GM12878 (cell line): ENCODE measurements around the gene CFAP92. TPM values are rescaled to one million over a fixed set of nuclear protein-coding genes. Genes with fewer than 3 reads are reported as not detected.

ENCODE experiments used
- ATAC-seq: fragments of 200-7000 bp; cut with Tn5 transposase; 3 replicates; pipeline ENCODE4 v1.9.1; 2020; ENCODE audit warnings: mild to moderate bottlenecking, moderate library complexity
- BruUV-seq: library from RNA; stranded (reverse); fragments of 400-500 nt; replicated peaks from 2 replicates; lab custom pipeline; 2021; lab: Mats Ljungman, UMichigan
- CTCF ChIA-PET: fragments of 300-600 bp; sonication (Branson Sonifier 250); formaldehyde crosslinking; extraction: SDS; loops from one replicate; lab custom pipeline; 2021; ENCODE audit warnings: inconsistent platforms; lab: Yijun Ruan, JAX
- POLR2A ChIA-PET: fragments of 350-600 bp; formaldehyde crosslinking; extraction: SDS; loops from one replicate; lab custom pipeline; 2021; ENCODE audit warnings: inconsistent platforms; lab: Charles Lee
- RAD21 ChIA-PET: fragments of 300-600 bp; sonication (Branson Sonifier 250); formaldehyde crosslinking; loops from one replicate; lab custom pipeline; 2023; ENCODE audit warnings: antibody characterized with exemption; ENCODE audit not compliant: unreplicated experiment; lab: Charles Lee
- SMC1A ChIA-PET: fragments of 300-600 bp; sonication (Branson Sonifier 250); formaldehyde crosslinking; loops from one replicate; lab custom pipeline; 2023; ENCODE audit not compliant: unreplicated experiment, uncharacterized antibody; lab: Charles Lee
- DNase-seq: peaks from one replicate; pipeline ENCODE4 v3.0.0-alpha.2; 2011; ENCODE audit warnings: low read depth, low spot score
- FAIRE-seq: peaks from 3 replicates; lab custom pipeline; 2011; peaks lifted over from hg19 to GRCh38; lab: Jason Lieb, UNC
- H2AFZ ChIP-seq: 2 replicates; pipeline ENCODE4 v1.6.0; 2011; ENCODE audit warnings: low read depth, low read length, control low read depth; ENCODE audit not compliant: control insufficient read depth
- H3K27ac ChIP-seq: 2 replicates; pipeline ENCODE4 v1.5.1; 2011; ENCODE audit warnings: control low read depth; ENCODE audit not compliant: control insufficient read depth, insufficient read depth
- H3K27me3 ChIP-seq, 2 experiments: replicated peaks in 1 of 2; 2 replicates each; pipeline versions ENCODE4 v1.6.0 to v1.6.1; 2011; ENCODE audit warnings: low read length in 1 of 2; ENCODE audit not compliant: control insufficient read depth in 2 of 2, insufficient read depth in 2 of 2
- H3K36me3 ChIP-seq, 2 experiments: 2 replicates each; pipeline ENCODE4 v1.5.1; 2011; ENCODE audit warnings: low read length in 1 of 2; ENCODE audit not compliant: control insufficient read depth in 2 of 2, insufficient read depth in 2 of 2
- H3K4me1 ChIP-seq: 2 replicates; pipeline ENCODE4 v1.6.1; 2011; ENCODE audit warnings: mild to moderate bottlenecking, low read length, moderate library complexity, mixed read lengths; ENCODE audit not compliant: control insufficient read depth, insufficient read depth
- H3K4me2 ChIP-seq: 2 replicates; pipeline ENCODE4 v1.6.0; 2011; ENCODE audit warnings: control low read depth; ENCODE audit not compliant: control insufficient read depth, insufficient read depth
- H3K4me3 ChIP-seq: fragments of 200-600 bp; sonication (generic); 2 replicates; pipeline ENCODE4 v1.5.1; 2016
- H3K79me2 ChIP-seq: 2 replicates; pipeline ENCODE4 v1.6.0; 2011; ENCODE audit warnings: low read length; ENCODE audit not compliant: control insufficient read depth, insufficient read depth
- H3K9ac ChIP-seq: 2 replicates; pipeline ENCODE4 v1.8.0; 2011; ENCODE audit warnings: low read length, control low read depth, mixed read lengths; ENCODE audit not compliant: control insufficient read depth, insufficient read depth
- H3K9me3 ChIP-seq: replicated peaks from 3 replicates; pipeline ENCODE4 v1.5.1; 2011; ENCODE audit warnings: mild to moderate bottlenecking, low read length; ENCODE audit not compliant: control insufficient read depth, insufficient read depth
- H4K20me1 ChIP-seq: 2 replicates; pipeline ENCODE4 v1.6.0; 2011; ENCODE audit not compliant: control insufficient read depth, insufficient read depth
- CHD1 ChIP-seq: IDR thresholded peaks from 2 replicates; pipeline ENCODE4 v1.6.1; 2012; ENCODE audit warnings: low read depth, low read length, improper control_type of control experiment
- KDM1A ChIP-seq: fragments of 200-600 bp; sonication (generic); IDR thresholded peaks from 2 replicates; pipeline ENCODE4 v1.6.1; 2016; ENCODE audit warnings: borderline replicate concordance
- MEF2B ChIP-seq: fragments of 450-650 bp; IDR thresholded peaks from 2 replicates; pipeline ENCODE4 v1.6.1; 2018; ENCODE audit warnings: mild to moderate bottlenecking, moderate library complexity; ENCODE audit not compliant: partially characterized antibody, poor library complexity, severe bottlenecking
- PAX8 ChIP-seq: fragments of 450-650 bp; IDR thresholded peaks from 2 replicates; pipeline ENCODE4 v1.6.1; 2017; ENCODE audit warnings: mild to moderate bottlenecking, moderate library complexity
- RFX5 ChIP-seq: IDR thresholded peaks from 2 replicates; pipeline ENCODE4 v1.6.1; 2011; ENCODE audit warnings: low read depth, low read length, improper control_type of control experiment
- TCF7 ChIP-seq: IDR thresholded peaks from 2 replicates; pipeline ENCODE4 v1.6.1; 2014; ENCODE audit warnings: antibody characterized with exemption, borderline replicate concordance
- YY1 ChIP-seq: IDR thresholded peaks from 2 replicates; pipeline ENCODE4 v1.6.1; 2011; ENCODE audit warnings: low read depth, mild to moderate bottlenecking, low read length
- ZNF207 ChIP-seq: fragments of 450-650 bp; IDR thresholded peaks from 2 replicates; pipeline ENCODE4 v1.6.1; 2014; ENCODE audit warnings: antibody characterized with exemption, mild to moderate bottlenecking, borderline replicate concordance
- ZNF384 ChIP-seq: IDR thresholded peaks from 2 replicates; pipeline ENCODE4 v1.6.1; 2012; ENCODE audit warnings: low read depth, mild to moderate bottlenecking, low read length, improper control_type of control experiment, borderline replicate concordance
- WGBS: methylation state at CpG from one replicate; pipeline ENCODE4 v1.1.6; 2016; ENCODE audit warnings: low lambda C conversion rate; ENCODE audit not compliant: insufficient replicate concordance, insufficient coverage; ENCODE audit errors: missing lambda C conversion rate; 5-methylcytosine and 5-hydroxymethylcytosine counted together
- in situ Hi-C: fragments of 300-500 bp; cut with MboI; formaldehyde crosslinking; loops from 9 replicates; pipeline ENCODE4 v1.14.3; 2018; ENCODE audit warnings: mixed read lengths
- intact Hi-C: fragments of 100-400 bp; cut with micrococcal nuclease; formaldehyde crosslinking; loops from one replicate; pipeline ENCODE4 v1.14.2; 2022; ENCODE audit not compliant: unreplicated experiment
- polyA plus RNA-seq, 11 experiments: library from polyadenylated mRNA; depleted of rRNA in 4 of 11; unstranded in 6 of 11; stranded (reverse) in 5 of 11; fragments of >200 nt; fragmentation: Nextera tagmentation in 4 of 11; fragmentation: Illumina TruSeq in 1 of 11; extraction: Ambion mirVana in 4 of 11; extraction: Trizol in 1 of 11; gene quantifications; 1 replicate in 1 of 11; 2 replicates in 10 of 11; pipeline versions ENCODE4 v1.2.1 to v1.2.3, GENCODE V29; 2011 to 2016; ENCODE audit warnings: inconsistent platforms in 2 of 11, missing spikeins in 2 of 11, low read depth in 1 of 11
- total RNA-seq, 4 experiments: library from RNA; depleted of rRNA in 3 of 4; stranded (reverse); fragments of >200 nt in 3 of 4; fragmentation: Illumina TruSeq in 1 of 4; extraction: Trizol in 1 of 4; gene quantifications; 2 replicates each; pipeline versions ENCODE4 v1.2.1 to v1.2.3, GENCODE V29; 2013 to 2021
- TF ChIP-seq, protein P1 (sequence below): fragments of 450-650 bp; IDR thresholded peaks from 2 replicates; pipeline ENCODE4 v1.6.1; 2017; ENCODE audit warnings: low read depth, mild to moderate bottlenecking, moderate library complexity

Gene CFAP92
- total and polyA plus RNA-seq, 10 of the 15 experiments (the other 5 are each of a cell fraction or from before 2014, with no cell fraction given), result 0.05 to 0.52 (median 0.14) TPM; not detected in 7

DNA sequence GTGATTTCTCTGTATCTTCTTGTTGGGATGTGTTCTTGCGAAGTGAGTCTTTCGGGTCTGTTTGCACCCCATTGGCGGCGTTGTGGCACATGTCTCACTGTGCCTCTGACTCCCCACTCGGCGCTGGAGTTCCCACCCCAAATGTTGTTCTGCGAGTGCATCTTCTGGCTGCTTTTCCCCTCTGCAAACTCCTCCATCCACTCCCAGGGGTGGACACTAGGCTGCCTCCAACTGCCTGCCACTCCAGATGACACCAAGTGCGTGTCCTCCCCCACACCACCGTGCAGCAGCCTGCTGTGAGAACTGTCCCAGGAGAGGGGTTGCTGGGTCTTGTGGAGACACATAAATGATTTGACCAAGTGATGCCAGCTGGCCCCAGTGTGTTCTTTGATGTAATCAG is 24.9 kb upstream of the CFAP92 start:
- no TSS peak for BruUV-seq
- 81% methylated on average over 9 of the region's 9 CpGs for WGBS
- ChIA-PET SMC1A (interaction anchor here (1.6 kb wide), 1 partner anchor 48 kb away, joined by 4 read pairs; no protein-coding TSS in a partner anchor), RAD21 (interaction anchor here (1.3 kb wide), 1 partner anchor 49 kb away, joined by 4 read pairs; no protein-coding TSS in a partner anchor), POLR2A (interaction anchor here (0.6 kb wide), 1 partner anchor 276 kb away, joined by 4 read pairs; no protein-coding TSS in a partner anchor), CTCF (interaction anchor here (1.1 to 4.0 kb wide), 2 partner anchors 9 to 48 kb away, joined by 3 to 32 read pairs; no protein-coding TSS in a partner anchor)
- ATAC-seq (no peak), FAIRE-seq (no peak), DNase-seq (no peak)
- H3K9ac ChIP-seq, result no peak overlapping the region
- no peaks in the 10 kb centered on the region for H3K79me2 ChIP-seq
- peaks cover 0 to 4% of the 10 kb centered on the region in 2 experiments; a peak in 1 of 4 replicates for H3K27me3 ChIP-seq
- intact Hi-C loops (no loop called here), in situ Hi-C loops (no loop called here)
- H3K4me3 ChIP-seq, result no peak overlapping the region
- peaks cover 19% of the 10 kb centered on the region for H3K4me1 ChIP-seq
- no peak overlapping the region for H2AFZ ChIP-seq
- TF ChIP-seq ZNF207 (no peak), TCF7 (no peak), YY1 (no peak), KDM1A (no peak), ZNF384 (no peak), CHD1 (no peak), RFX5 (no peak), PAX8 (no peak), MEF2B (no peak)
- TF ChIP-seq, protein P1, sequence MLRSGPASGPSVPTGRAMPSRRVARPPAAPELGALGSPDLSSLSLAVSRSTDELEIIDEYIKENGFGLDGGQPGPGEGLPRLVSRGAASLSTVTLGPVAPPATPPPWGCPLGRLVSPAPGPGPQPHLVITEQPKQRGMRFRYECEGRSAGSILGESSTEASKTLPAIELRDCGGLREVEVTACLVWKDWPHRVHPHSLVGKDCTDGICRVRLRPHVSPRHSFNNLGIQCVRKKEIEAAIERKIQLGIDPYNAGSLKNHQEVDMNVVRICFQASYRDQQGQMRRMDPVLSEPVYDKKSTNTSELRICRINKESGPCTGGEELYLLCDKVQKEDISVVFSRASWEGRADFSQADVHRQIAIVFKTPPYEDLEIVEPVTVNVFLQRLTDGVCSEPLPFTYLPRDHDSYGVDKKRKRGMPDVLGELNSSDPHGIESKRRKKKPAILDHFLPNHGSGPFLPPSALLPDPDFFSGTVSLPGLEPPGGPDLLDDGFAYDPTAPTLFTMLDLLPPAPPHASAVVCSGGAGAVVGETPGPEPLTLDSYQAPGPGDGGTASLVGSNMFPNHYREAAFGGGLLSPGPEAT, result no peak
- TF ChIP-seq, all 136 proteins: peak for 0
- Histone ChIP-seq H3K36me3 (no peaks in the 10 kb centered on the region), H4K20me1 (no peaks in the 10 kb centered on the region), H3K27ac (no peak overlapping the region), H3K4me2 (no peak overlapping the region), H3K9me3 (no peaks in the 10 kb centered on the region)
